Breast epithelium (tissue), 4 donors: ENCODE data around the gene CFD. TPM values are rescaled to one million over a fixed set of nuclear protein-coding genes. Genes with fewer than 3 reads are reported as not detected.
"Not testable (repeated sequence)": the region's sequence is repeated elsewhere in the genome, so short reads cannot be mapped to it uniquely, and the experiment has no call there.

Experiments
- DNase-seq, 2 donors: peaks; one replicate each; pipeline ENCODE4 v3.0.0-alpha.2; 2019; ENCODE audit warnings: low spot score in 2 of 2
- H3K27ac ChIP-seq, 2 donors: fragments of 200-600 bp; sonication (generic) in 1 of 2; one replicate each; pipeline ENCODE4 v1.5.1; 2016 to 2019; ENCODE audit warnings: mild to moderate bottlenecking in 1 of 2
- H3K27me3 ChIP-seq, 2 donors: fragments of 200-600 bp; sonication (generic) in 1 of 2; one replicate each; pipeline versions ENCODE4 v1.5.1 to v1.6.0; 2017 to 2019; ENCODE audit warnings: control low read depth in 1 of 2, mild to moderate bottlenecking in 1 of 2
- H3K36me3 ChIP-seq: fragments of 200-600 bp; one replicate; pipeline ENCODE4 v1.5.1; 2019
- H3K4me1 ChIP-seq, 2 donors: fragments of 200-600 bp; sonication (generic); one replicate each; pipeline ENCODE4 v1.5.1; 2016 to 2019; ENCODE audit warnings: control low read depth in 1 of 2
- H3K4me3 ChIP-seq, 3 donors: fragments of 200-600 bp; sonication (generic); 1 replicate in 2 of 3; 2 replicates in 1 of 3; pipeline ENCODE4 v1.5.1; 2016 to 2019; ENCODE audit warnings: mild to moderate bottlenecking in 3 of 3, moderate library complexity in 2 of 3
- H3K9me3 ChIP-seq, 2 donors: fragments of 200-600 bp; sonication (generic) in 1 of 2; one replicate each; pipeline ENCODE4 v1.5.1; 2016 to 2019; ENCODE audit warnings: control low read depth in 1 of 2
- CTCF ChIP-seq, 3 donors: fragments of 450-650 bp; IDR thresholded peaks; one replicate each; pipeline ENCODE4 v1.5.1; 2016 to 2017; ENCODE audit warnings: antibody characterized with exemption in 3 of 3, mild to moderate bottlenecking in 3 of 3, moderate library complexity in 3 of 3
- POLR2A ChIP-seq: fragments of 450-650 bp; IDR thresholded peaks from one replicate; pipeline ENCODE4 v1.6.1; 2016; ENCODE audit warnings: antibody characterized with exemption, mild to moderate bottlenecking, moderate library complexity
- POLR2AphosphoS5 ChIP-seq, 3 donors: sonication (generic); formaldehyde crosslinking; IDR thresholded peaks; one replicate each; pipeline ENCODE4 v1.6.1; 2017; ENCODE audit warnings: antibody characterized with exemption in 3 of 3
- intact Hi-C: fragments of 100-400 bp; cut with DNase I; formaldehyde crosslinking; loops from one replicate; pipeline ENCODE4 v1.15.1; 2023; ENCODE audit warnings: low total_unique reads
- total RNA-seq, 3 donors: library from RNA; depleted of rRNA; stranded (reverse); fragments of >200 nt; gene quantifications; one replicate each; pipeline ENCODE4 v1.1.0, GENCODE V29; 2016

Gene CFD
- total RNA-seq, 3 donors from 2014 or later, result 345 to 6,770 (median 797) TPM

DNA sequence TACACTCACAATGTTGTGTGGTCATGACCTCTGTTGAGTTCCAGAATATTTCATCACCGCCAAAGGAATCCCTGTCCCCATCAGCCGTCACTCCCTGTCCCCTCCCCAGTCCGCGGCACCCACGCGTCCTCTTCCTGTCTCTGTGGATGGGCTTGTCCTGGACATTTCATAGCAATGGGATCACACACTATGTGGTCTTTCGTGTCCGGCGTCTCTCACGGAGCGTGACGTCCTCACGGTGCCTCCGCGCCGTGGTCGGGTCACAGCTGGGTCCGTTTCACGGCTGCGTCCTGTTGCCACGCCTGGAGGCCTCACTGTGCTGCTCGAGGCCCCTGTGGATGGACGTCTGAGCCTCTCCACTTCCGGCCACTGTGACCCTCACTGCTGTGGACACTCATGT is 25.2 kb upstream of the CFD start:
- H3K9me3 ChIP-seq, result no peaks in the 10 kb centered on the region
- no peak for DNase-seq
- no peaks in the 10 kb centered on the region for H3K4me1 ChIP-seq
- no peaks in the 10 kb centered on the region for H3K36me3 ChIP-seq
- H3K27ac ChIP-seq, result no peak overlapping the region
- no peak overlapping the region for H3K4me3 ChIP-seq
- peaks cover 8 to 40% of the 10 kb centered on the region in 2 donors for H3K27me3 ChIP-seq
- no peak for TF ChIP-seq CTCF (IDR thresholded peaks at IDR 0.05)
- TF ChIP-seq POLR2A, result no peak
- TF ChIP-seq POLR2AphosphoS5 (IDR thresholded peaks at IDR 0.05), result no peak
- intact Hi-C loops, result no loop called here

- DNase-seq, result no peak
- no peaks in the 10 kb centered on the region for H3K4me1 ChIP-seq
- no peak overlapping the region for H3K27ac ChIP-seq
- H3K27me3 ChIP-seq, result peaks cover 8 to 36% of the 10 kb centered on the region in 2 donors
- H3K36me3 ChIP-seq, result no peaks in the 10 kb centered on the region
- H3K9me3 ChIP-seq, result no peaks in the 10 kb centered on the region
- intact Hi-C loops, result no loop called here
- no peak overlapping the region for H3K4me3 ChIP-seq
- no peak for TF ChIP-seq CTCF (IDR thresholded peaks at IDR 0.05)
- no peak for TF ChIP-seq POLR2A
- TF ChIP-seq POLR2AphosphoS5 (IDR thresholded peaks at IDR 0.05), result no peak
These were observed 24.2 kb upstream of the CFD start for GRCh38 chr19:835210-835810.

DNA sequence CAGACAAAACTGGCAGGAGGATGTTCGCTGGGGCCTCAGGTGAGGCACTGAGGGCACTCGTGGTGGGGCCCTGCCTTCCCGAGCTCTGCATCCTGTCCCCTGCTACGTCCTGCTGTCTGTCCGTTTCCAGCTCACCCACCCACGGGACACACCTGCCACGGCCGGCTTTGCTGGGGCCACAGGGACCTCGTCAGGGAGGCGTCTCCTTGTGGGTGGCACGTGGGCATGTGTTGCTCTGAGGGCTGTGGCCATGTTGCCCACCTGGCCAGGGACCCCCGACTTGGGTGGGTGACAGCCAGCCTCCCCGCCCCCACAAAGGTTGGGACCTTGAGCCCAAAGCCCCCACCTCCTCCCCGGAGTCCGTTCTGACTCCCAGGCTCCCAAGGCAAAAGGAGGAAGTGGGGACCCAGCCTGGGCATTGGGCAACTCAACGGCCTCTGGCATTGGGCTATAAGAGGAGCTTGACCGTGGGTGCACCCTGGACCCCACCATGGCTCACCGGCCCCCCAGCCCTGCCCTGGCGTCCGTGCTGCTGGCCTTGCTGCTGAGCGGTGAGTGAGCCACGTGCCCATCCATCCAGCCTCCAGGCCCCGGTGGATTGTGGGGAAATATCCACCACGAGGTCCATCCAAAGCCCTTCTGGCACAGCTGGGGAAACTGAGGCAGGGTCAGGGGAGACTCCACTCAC is 18.8 kb upstream of the CFD start, which contains the start of gene PRTN3:
PRTN3 (plus strand) TSS at position 481 of the 688 bp plus-strand sequence; CDS start at position 491, 10 bp downstream.
- peaks cover 8 to 26% of the 10 kb centered on the region in 2 donors for H3K27me3 ChIP-seq
- peaks cover 6 to 8% of the 10 kb centered on the region in 2 donors for H3K4me1 ChIP-seq
- no peak for DNase-seq
- intact Hi-C loops, result no loop called here
- no peaks in the 10 kb centered on the region for H3K36me3 ChIP-seq
- TF ChIP-seq POLR2A (no peak), POLR2AphosphoS5 (IDR thresholded peaks at IDR 0.05) (no peak), CTCF (IDR thresholded peaks at IDR 0.05) (no peak)
- H3K4me3 ChIP-seq, result no peak within 1 kb of the TSS
- no peak within 1 kb of the TSS for H3K27ac ChIP-seq
- H3K9me3 ChIP-seq, result no peaks in the 10 kb centered on the region

DNA sequence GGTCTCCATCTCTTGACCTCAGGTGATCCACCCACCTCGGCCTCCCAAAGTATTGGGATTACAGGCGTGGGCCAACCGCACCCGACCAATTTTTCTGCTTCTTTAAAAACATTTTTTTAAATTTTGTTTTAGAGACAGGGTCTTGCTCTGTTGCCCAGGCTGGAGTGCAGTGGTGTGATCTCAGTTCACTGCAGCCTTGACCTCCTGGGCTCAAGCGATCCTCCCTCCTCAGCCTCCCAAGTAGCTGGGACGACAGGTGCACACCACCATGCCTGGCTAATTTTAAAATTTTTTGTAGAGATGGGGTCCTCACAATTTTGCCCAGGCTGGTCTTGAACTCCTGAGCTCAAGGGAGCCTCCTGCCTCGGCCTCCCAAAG is 16.7 kb upstream of the CFD start:
- H3K27me3 ChIP-seq, result peaks cover 4 to 25% of the 10 kb centered on the region in 2 donors
- H3K9me3 ChIP-seq, H3K36me3 ChIP-seq, intact Hi-C loops, H3K4me3 ChIP-seq, DNase-seq, H3K27ac ChIP-seq, H3K4me1 ChIP-seq: not testable (repeated sequence)

- no peaks in the 10 kb centered on the region for H3K9me3 ChIP-seq
- H3K4me1 ChIP-seq, result peaks cover 6 to 8% of the 10 kb centered on the region in 2 donors
- intact Hi-C loops, result no loop called here
- peaks cover 4 to 25% of the 10 kb centered on the region in 2 donors for H3K27me3 ChIP-seq
- H3K27ac ChIP-seq, result no peak overlapping the region
- peak overlapping the region; percentile 16 to 64 (median 43) for H3K4me3 ChIP-seq
- peak in 1 of 3 donors; percentile 32 for TF ChIP-seq CTCF (IDR thresholded peaks at IDR 0.05)
- TF ChIP-seq POLR2AphosphoS5 (IDR thresholded peaks at IDR 0.05), result no peak
- H3K36me3 ChIP-seq, result no peaks in the 10 kb centered on the region
- DNase-seq, result no peak
These were observed 16.2 kb upstream of the CFD start for GRCh38 chr19:843180-843835.
